ENCODE measurements around the gene MYBPC2. TPM values are rescaled to one million over a fixed set of nuclear protein-coding genes. Genes with fewer than 3 reads are reported as not detected.

The MYBPC2 gene
- total RNA-seq, 1 donor from 2014 or later = not detected

GRCh38 chr19:50515168-50515561, 82.5 kb downstream of the MYBPC2 start:
- no peak for DNase-seq (ENCODE audit: low spot score)

Other genes starting within 250 kb of the MYBPC2 start
- 17.1 TPM for gene MYH14, start 229.3 kb upstream of the MYBPC2 start, total RNA-seq (ENCODE audit: insufficient read depth, low replicate concordance)
- gene KCNC3, start 103.5 kb upstream of the MYBPC2 start, total RNA-seq (ENCODE audit: insufficient read depth, low replicate concordance) = 0.48 TPM
- gene NAPSA, start 67.3 kb upstream of the MYBPC2 start, total RNA-seq (ENCODE audit: insufficient read depth, low replicate concordance) = 1.2 TPM
- 46.2 TPM for gene NR1H2, start 56.4 kb upstream of the MYBPC2 start, total RNA-seq (ENCODE audit: insufficient read depth, low replicate concordance)
- gene POLD1, start 48.5 kb upstream of the MYBPC2 start, total RNA-seq (ENCODE audit: insufficient read depth, low replicate concordance) = 7.2 TPM
- gene SPIB, start 14.0 kb upstream of the MYBPC2 start, total RNA-seq (ENCODE audit: insufficient read depth, low replicate concordance) = 0.72 TPM
- 37.1 TPM for gene EMC10, start 43.6 kb downstream of the MYBPC2 start, total RNA-seq (ENCODE audit: insufficient read depth, low replicate concordance)
- gene GARIN5A, start 44.0 kb downstream of the MYBPC2 start, total RNA-seq (ENCODE audit: insufficient read depth, low replicate concordance) = not detected
- gene JOSD2, start 78.3 kb downstream of the MYBPC2 start, total RNA-seq (ENCODE audit: insufficient read depth, low replicate concordance) = 20.5 TPM
- gene ASPDH, start 81.0 kb downstream of the MYBPC2 start, total RNA-seq (ENCODE audit: insufficient read depth, low replicate concordance) = not detected
- 35.9 TPM for gene LRRC4B, start 135.5 kb downstream of the MYBPC2 start, total RNA-seq (ENCODE audit: insufficient read depth, low replicate concordance)
- 0.48 TPM for gene SYT3, start 207.0 kb downstream of the MYBPC2 start, total RNA-seq (ENCODE audit: insufficient read depth, low replicate concordance)
- not detected for gene C19orf81, start 216.6 kb downstream of the MYBPC2 start, total RNA-seq (ENCODE audit: insufficient read depth, low replicate concordance)